NCI-H526 treated with DMSO at 0.1 percent for 48 hours (cell line): Measurements from ENCODE around the gene C6orf52.
"Not testable (repeated sequence)": the region's sequence is repeated elsewhere in the genome, so short reads cannot be mapped to it uniquely, and the experiment has no call there.

ENCODE experiments used
- DNase-seq: peaks from one replicate; lab custom pipeline; 2025; lab: John Stamatoyannopoulos, UW

C6orf52 gene

GRCh38 chr6:10694302-10695085 lies at the start of gene C6orf52, which contains the start of gene PAK1IP1:
Gene C6orf52, minus strand, starts transcription at chr6:10694616. Its CDS starts 7,066 bp downstream, at chr6:10687550.
Gene PAK1IP1, plus strand, starts transcription at chr6:10694972. Its CDS starts 14 bp downstream, at chr6:10694986.
- peak; percentile 99 for DNase-seq

GRCh38 chr6:10743515-10743914 lies 49.1 kb upstream of the C6orf52 start:
- no peak for DNase-seq

GRCh38 chr6:10742251-10742650 lies 47.8 kb upstream of the C6orf52 start:
- no peak for DNase-seq

GRCh38 chr6:10741643-10742042 lies 47.2 kb upstream of the C6orf52 start:
- DNase-seq = not testable (repeated sequence)

GRCh38 chr6:10740061-10740460 lies 45.6 kb upstream of the C6orf52 start:
- DNase-seq = no peak

GRCh38 chr6:10736731-10737130 lies 42.3 kb upstream of the C6orf52 start:
- no peak for DNase-seq

- no peak for DNase-seq
These were observed 39.4 kb upstream of the C6orf52 start for GRCh38 chr6:10733863-10734262.

- no peak for DNase-seq
These were observed 38.8 kb upstream of the C6orf52 start for GRCh38 chr6:10733151-10733715.

- DNase-seq = no peak
These were observed 35.8 kb upstream of the C6orf52 start for GRCh38 chr6:10730254-10730653.

- peak; percentile 66 for DNase-seq
These were observed 31.3 kb upstream of the C6orf52 start for GRCh38 chr6:10725716-10726115.

- no peak for DNase-seq
These were observed 30.6 kb upstream of the C6orf52 start for GRCh38 chr6:10725044-10725443.

GRCh38 chr6:10723567-10723881 lies 29.1 kb upstream of the C6orf52 start:
- no peak for DNase-seq

- peak; percentile 94 for DNase-seq
These were observed 28.6 kb upstream of the C6orf52 start, which contains the start of gene TMEM14C for GRCh38 chr6:10722820-10723566. Gene TMEM14C, plus strand, starts transcription at chr6:10723070. Its CDS starts 1,544 bp downstream, at chr6:10724614.

GRCh38 chr6:10722570-10722819 lies 28.1 kb upstream of the C6orf52 start:
- no peak for DNase-seq

- DNase-seq = no peak
These were observed 27.6 kb upstream of the C6orf52 start for GRCh38 chr6:10721850-10722569.

GRCh38 chr6:10720960-10721849 lies 26.8 kb upstream of the C6orf52 start:
- not testable (repeated sequence) for DNase-seq

- DNase-seq = no peak
These were observed 26.0 kb upstream of the C6orf52 start for GRCh38 chr6:10720265-10720959.

- DNase-seq = no peak
These were observed 25.5 kb upstream of the C6orf52 start for GRCh38 chr6:10719964-10720264.

GRCh38 chr6:10719296-10719963 lies 25.0 kb upstream of the C6orf52 start:
- no peak for DNase-seq

GRCh38 chr6:10713962-10714361 lies 19.5 kb upstream of the C6orf52 start:
- DNase-seq = no peak
